GM12875 (cell line): ENCODE data around the gene GMEB1.
A peak's percentile ranks its signal among the peaks of the same experiment; 100 is the strongest.
"Not testable (repeated sequence)": the region's sequence is repeated elsewhere in the genome, so short reads cannot be mapped to it uniquely, and the experiment has no call there.

Experiments
- H3K4me3 ChIP-seq: one replicate; pipeline ENCODE4 v1.5.1; 2011; ENCODE audit warnings: low read depth, low read length, control low read depth
- TF ChIP-seq, protein P1 (sequence below): IDR thresholded peaks from 2 replicates; pipeline ENCODE4 v1.5.1; 2011; ENCODE audit warnings: low read depth, mild to moderate bottlenecking, control low read depth, inconsistent platforms, low read length, moderate library complexity, borderline replicate concordance; ENCODE audit not compliant: insufficient read depth

The GMEB1 gene

DNA sequence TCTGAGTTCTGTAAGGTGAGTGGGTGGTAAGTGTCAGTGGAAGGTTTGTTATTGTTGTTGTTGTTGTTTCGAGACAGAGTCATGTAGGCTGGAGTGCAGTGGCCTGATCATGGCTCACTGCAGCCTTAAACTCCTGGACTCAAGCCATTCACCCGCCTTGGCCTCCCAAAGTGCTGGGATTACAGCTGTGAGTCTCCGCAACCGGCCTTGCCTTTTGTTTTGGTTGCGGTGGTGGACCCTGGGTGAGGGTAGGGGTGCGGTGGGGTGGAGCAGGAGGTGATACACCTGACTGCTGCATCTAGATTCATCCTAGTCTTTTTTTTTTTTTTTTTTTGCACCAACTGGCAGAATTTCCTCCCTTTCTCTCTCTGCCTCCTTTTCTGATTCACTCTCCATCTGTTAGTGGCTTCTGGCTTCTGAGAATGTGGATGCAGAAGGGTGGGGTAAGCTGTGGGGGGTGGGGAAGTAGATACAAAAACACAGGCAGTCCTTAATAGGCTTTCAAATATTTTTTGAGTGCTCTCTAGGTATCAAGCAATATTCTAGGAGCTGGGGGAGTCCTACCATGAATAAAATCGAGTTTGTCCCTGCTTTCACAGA is 4.6 kb upstream of the GMEB1 start:
- no peak overlapping the region for H3K4me3 ChIP-seq
- TF ChIP-seq, protein P1, sequence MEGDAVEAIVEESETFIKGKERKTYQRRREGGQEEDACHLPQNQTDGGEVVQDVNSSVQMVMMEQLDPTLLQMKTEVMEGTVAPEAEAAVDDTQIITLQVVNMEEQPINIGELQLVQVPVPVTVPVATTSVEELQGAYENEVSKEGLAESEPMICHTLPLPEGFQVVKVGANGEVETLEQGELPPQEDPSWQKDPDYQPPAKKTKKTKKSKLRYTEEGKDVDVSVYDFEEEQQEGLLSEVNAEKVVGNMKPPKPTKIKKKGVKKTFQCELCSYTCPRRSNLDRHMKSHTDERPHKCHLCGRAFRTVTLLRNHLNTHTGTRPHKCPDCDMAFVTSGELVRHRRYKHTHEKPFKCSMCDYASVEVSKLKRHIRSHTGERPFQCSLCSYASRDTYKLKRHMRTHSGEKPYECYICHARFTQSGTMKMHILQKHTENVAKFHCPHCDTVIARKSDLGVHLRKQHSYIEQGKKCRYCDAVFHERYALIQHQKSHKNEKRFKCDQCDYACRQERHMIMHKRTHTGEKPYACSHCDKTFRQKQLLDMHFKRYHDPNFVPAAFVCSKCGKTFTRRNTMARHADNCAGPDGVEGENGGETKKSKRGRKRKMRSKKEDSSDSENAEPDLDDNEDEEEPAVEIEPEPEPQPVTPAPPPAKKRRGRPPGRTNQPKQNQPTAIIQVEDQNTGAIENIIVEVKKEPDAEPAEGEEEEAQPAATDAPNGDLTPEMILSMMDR, result no peak

GRCh38 chr1:28666806-28667205 is 1.8 kb upstream of the GMEB1 start:
- TF ChIP-seq, protein P1, result no peak

GRCh38 chr1:28668956-28669723 is 556 bp downstream of the GMEB1 start:
- peak overlapping the region; percentile 65 for H3K4me3 ChIP-seq
- TF ChIP-seq, protein P1, result no peak

More at GRCh38 chr1:28666806-28667205, 1.8 kb upstream of the GMEB1 start:
- no peak overlapping the region for H3K4me3 ChIP-seq

DNA sequence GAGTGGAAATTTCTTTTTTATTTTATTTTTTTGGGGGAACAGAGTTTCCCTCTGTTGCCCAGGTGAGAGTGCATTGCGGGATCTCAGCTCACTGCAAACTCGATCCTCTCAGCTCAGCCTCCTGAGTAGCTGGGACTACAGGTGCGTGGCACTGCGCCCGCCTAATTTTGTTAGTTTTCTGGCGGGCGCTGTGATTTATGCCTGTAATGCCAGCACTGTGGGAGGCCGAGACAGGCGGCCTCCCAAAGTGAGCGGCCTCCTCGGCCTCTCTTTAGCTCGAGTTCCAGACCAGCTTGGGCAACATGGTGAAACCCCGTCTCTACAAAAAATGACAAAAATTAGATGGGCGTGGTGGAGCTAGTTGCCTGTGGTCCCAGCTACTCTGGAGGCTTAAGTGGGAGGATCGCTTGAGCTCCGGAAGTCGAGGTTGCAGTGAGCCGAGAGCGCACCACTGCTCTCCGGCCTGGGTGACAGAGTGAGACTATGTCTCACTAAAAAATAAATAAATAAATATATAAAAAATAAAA is 2.7 kb downstream of the GMEB1 start:
- TF ChIP-seq, protein P1, result no peak
- no peak overlapping the region for H3K4me3 ChIP-seq

DNA sequence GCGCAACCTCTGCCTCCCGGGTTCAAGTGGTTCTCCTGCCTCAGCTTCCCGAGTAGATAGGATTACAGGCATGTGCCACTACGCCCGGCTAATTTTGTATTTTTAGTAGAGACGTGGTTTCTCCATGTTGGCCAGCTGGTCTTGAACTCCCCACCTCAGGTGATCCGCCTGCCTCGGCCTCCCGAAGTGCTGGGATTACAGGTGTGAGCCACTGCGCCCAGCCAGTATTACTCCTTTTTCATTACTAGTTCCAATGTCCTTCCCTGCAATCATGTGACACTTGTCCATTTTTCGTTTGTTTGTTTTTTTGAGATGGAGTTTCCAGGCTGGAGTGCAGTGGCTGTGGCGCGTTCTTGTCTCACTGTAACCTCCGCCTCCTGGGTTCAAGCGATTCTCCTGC is 4.4 kb downstream of the GMEB1 start:
- H3K4me3 ChIP-seq, result not testable (repeated sequence)

DNA sequence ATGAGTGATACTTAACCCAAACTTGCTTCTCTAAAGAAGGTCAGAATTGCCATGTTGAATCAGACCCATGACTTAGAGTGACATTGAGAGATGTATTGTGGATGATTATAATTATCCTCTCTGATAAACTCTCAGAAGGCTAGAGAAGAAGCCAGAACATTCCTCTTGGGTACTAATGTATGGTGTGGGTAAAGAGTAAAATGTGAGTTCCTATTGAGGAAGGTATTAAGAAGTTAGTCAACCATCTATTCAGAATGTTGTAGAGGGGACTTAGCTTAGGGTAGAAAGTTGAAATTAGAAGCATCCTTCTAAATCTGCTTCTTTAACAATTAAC is 7.3 kb downstream of the GMEB1 start:
- TF ChIP-seq, protein P1, result no peak
- H3K4me3 ChIP-seq, result no peak overlapping the region

- TF ChIP-seq, protein P1, result no peak
- no peak overlapping the region for H3K4me3 ChIP-seq
Measured at GRCh38 chr1:28680151-28680550, 11.6 kb downstream of the GMEB1 start.
